Stimulated activated naive CD8-positive, alpha-beta T cell treated with anti-CD3 and anti-CD28 coated beads, Interleukin-15, amount 100 ng/mL, for 72 hours (primary cell): Measurements from ENCODE around the gene MESP1.
A peak's percentile ranks its signal among the peaks of the same experiment; 100 is the strongest.
"Not testable (repeated sequence)": the region's sequence is repeated elsewhere in the genome, so short reads cannot be mapped to it uniquely, and the experiment has no call there.

Experiments
- ATAC-seq: fragments of 150-1000 bp; cut with Tn5 transposase; 2 replicates; pipeline ENCODE4 v1.10.0; 2021; ENCODE audit warnings: mild to moderate bottlenecking, moderate library complexity
- DNase-seq, 2 donors: peaks; one replicate each; pipeline ENCODE4 v3.0.0; 2021 to 2022
- H3K27ac Mint-ChIP-seq, 2 donors: one replicate each; pipeline ENCODE4 v1.8.0; 2022; ENCODE audit warnings: mild to moderate bottlenecking in 2 of 2, mixed read lengths in 2 of 2, moderate library complexity in 2 of 2
- H3K27me3 Mint-ChIP-seq: one replicate; pipeline ENCODE4 v1.8.0; 2022; ENCODE audit warnings: mixed read lengths
- H3K4me1 Mint-ChIP-seq: one replicate; pipeline ENCODE4 v1.8.0; 2022; ENCODE audit warnings: mild to moderate bottlenecking, mixed read lengths
- H3K4me3 Mint-ChIP-seq, 2 donors: one replicate each; pipeline ENCODE4 v1.8.0; 2022; ENCODE audit warnings: mild to moderate bottlenecking in 2 of 2, mixed read lengths in 2 of 2, moderate library complexity in 1 of 2
- H3K9me3 Mint-ChIP-seq, 2 donors: one replicate each; pipeline ENCODE4 v1.8.0; 2022; ENCODE audit warnings: mixed read lengths in 2 of 2

The MESP1 gene

GRCh38 chr15:89784686-89784960 lies 33.6 kb upstream of the MESP1 start:
- ATAC-seq (no peak), DNase-seq (no peak)
- Mint-ChIP-seq H3K27me3 (peaks cover 17% of the 10 kb centered on the region), H3K4me3 (no peak overlapping the region), H3K27ac (no peak overlapping the region), H3K4me1 (no peaks in the 10 kb centered on the region), H3K9me3 (peaks cover 4 to 9% of the 10 kb centered on the region in 2 donors)

- peak; percentile 33 for ATAC-seq
- Mint-ChIP-seq H3K4me3 (no peak overlapping the region), H3K27ac (no peak overlapping the region), H3K4me1 (no peaks in the 10 kb centered on the region), H3K27me3 (peaks cover 19% of the 10 kb centered on the region), H3K9me3 (peaks cover 4 to 9% of the 10 kb centered on the region in 2 donors)
- no peak for DNase-seq
These were observed 33.0 kb upstream of the MESP1 start for GRCh38 chr15:89783861-89784685.

- H3K27me3 Mint-ChIP-seq, result peaks cover 26% of the 10 kb centered on the region
- no peak for DNase-seq
- H3K4me1 Mint-ChIP-seq, result no peaks in the 10 kb centered on the region
- H3K27ac Mint-ChIP-seq, result no peak overlapping the region
- H3K9me3 Mint-ChIP-seq, result peaks cover 3 to 7% of the 10 kb centered on the region in 2 donors
- no peak overlapping the region for H3K4me3 Mint-ChIP-seq
- no peak for ATAC-seq
These were observed 32.2 kb upstream of the MESP1 start for GRCh38 chr15:89783111-89783860.

GRCh38 chr15:89782619-89782950 lies 31.5 kb upstream of the MESP1 start:
- ATAC-seq, H3K4me1 Mint-ChIP-seq, H3K4me3 Mint-ChIP-seq, H3K27ac Mint-ChIP-seq, DNase-seq, H3K9me3 Mint-ChIP-seq: not testable (repeated sequence)
- peaks cover 28% of the 10 kb centered on the region for H3K27me3 Mint-ChIP-seq

- peaks cover 33% of the 10 kb centered on the region for H3K27me3 Mint-ChIP-seq
These were observed 31.0 kb upstream of the MESP1 start for GRCh38 chr15:89781891-89782618.

GRCh38 chr15:89781055-89781454 lies 30.0 kb upstream of the MESP1 start:
- no peak overlapping the region for H3K27ac Mint-ChIP-seq
- no peak for DNase-seq
- ATAC-seq, result peak; percentile 48
- no peak overlapping the region for H3K4me3 Mint-ChIP-seq
- H3K27me3 Mint-ChIP-seq, result peaks cover 42% of the 10 kb centered on the region
- no peaks in the 10 kb centered on the region for H3K9me3 Mint-ChIP-seq
- no peaks in the 10 kb centered on the region for H3K4me1 Mint-ChIP-seq

More at GRCh38 chr15:89781891-89782618, 31.0 kb upstream of the MESP1 start:
- DNase-seq (no peak), ATAC-seq (no peak)
- H3K4me3 Mint-ChIP-seq, result no peak overlapping the region
- no peak overlapping the region for H3K27ac Mint-ChIP-seq
- no peaks in the 10 kb centered on the region for H3K4me1 Mint-ChIP-seq
- H3K9me3 Mint-ChIP-seq, result no peaks in the 10 kb centered on the region

GRCh38 chr15:89780601-89781000 lies 29.6 kb upstream of the MESP1 start:
- H3K27ac Mint-ChIP-seq, result no peak overlapping the region
- H3K9me3 Mint-ChIP-seq, result no peaks in the 10 kb centered on the region
- H3K27me3 Mint-ChIP-seq, result peaks cover 42% of the 10 kb centered on the region
- no peak for ATAC-seq
- no peak for DNase-seq
- H3K4me3 Mint-ChIP-seq, result no peak overlapping the region
- no peaks in the 10 kb centered on the region for H3K4me1 Mint-ChIP-seq

GRCh38 chr15:89778861-89779260 lies 27.8 kb upstream of the MESP1 start:
- DNase-seq (no peak), ATAC-seq (no peak)
- Mint-ChIP-seq H3K9me3 (no peaks in the 10 kb centered on the region), H3K27me3 (peaks cover 51% of the 10 kb centered on the region), H3K27ac (peak overlapping the region in 1 of 2 donors; percentile 76), H3K4me1 (no peaks in the 10 kb centered on the region), H3K4me3 (no peak overlapping the region)

GRCh38 chr15:89777782-89778380 lies 26.8 kb upstream of the MESP1 start:
- ATAC-seq (no peak), DNase-seq (no peak)
- Mint-ChIP-seq H3K27ac (no peak overlapping the region), H3K4me1 (no peaks in the 10 kb centered on the region), H3K27me3 (peaks cover 52% of the 10 kb centered on the region), H3K9me3 (no peaks in the 10 kb centered on the region), H3K4me3 (peak overlapping the region in 1 of 2 donors; percentile 37)

GRCh38 chr15:89777073-89777751 lies 26.2 kb upstream of the MESP1 start:
- Mint-ChIP-seq H3K9me3 (no peaks in the 10 kb centered on the region), H3K4me3 (peak overlapping the region; percentile 53 to 59), H3K27me3 (peaks cover 52% of the 10 kb centered on the region), H3K27ac (no peak overlapping the region), H3K4me1 (no peaks in the 10 kb centered on the region)
- ATAC-seq (peak; percentile 10), DNase-seq (no peak)

GRCh38 chr15:89776274-89777072 lies 25.4 kb upstream of the MESP1 start, which contains the start of gene MESP2:
MESP2 (plus strand) TSS chr15:89776332; CDS start chr15:89776358, 26 bp downstream.
- Mint-ChIP-seq H3K27ac (no peak within 1 kb of the TSS), H3K27me3 (peaks cover 52% of the 10 kb centered on the region), H3K4me3 (peak within 1 kb of the TSS; percentile 71 to 74), H3K4me1 (no peaks in the 10 kb centered on the region), H3K9me3 (no peaks in the 10 kb centered on the region)
- peak; percentile 58 for ATAC-seq
- peak; percentile 50 to 64 for DNase-seq

GRCh38 chr15:89775815-89776214 lies 24.8 kb upstream of the MESP1 start:
- ATAC-seq (no peak), DNase-seq (no peak)
- Mint-ChIP-seq H3K27me3 (peaks cover 50% of the 10 kb centered on the region), H3K4me3 (peak overlapping the region in 1 of 2 donors; percentile 74), H3K4me1 (no peaks in the 10 kb centered on the region), H3K9me3 (no peaks in the 10 kb centered on the region), H3K27ac (no peak overlapping the region)

- Mint-ChIP-seq H3K4me3 (no peak overlapping the region), H3K27ac (no peak overlapping the region), H3K27me3 (peaks cover 41% of the 10 kb centered on the region), H3K9me3 (no peaks in the 10 kb centered on the region), H3K4me1 (no peaks in the 10 kb centered on the region)
- ATAC-seq (no peak), DNase-seq (no peak)
These were observed 23.4 kb upstream of the MESP1 start for GRCh38 chr15:89774492-89774891.

- Mint-ChIP-seq H3K27ac (no peak overlapping the region), H3K27me3 (peaks cover 29% of the 10 kb centered on the region), H3K4me3 (no peak overlapping the region), H3K9me3 (no peaks in the 10 kb centered on the region), H3K4me1 (no peaks in the 10 kb centered on the region)
- ATAC-seq, result peak; percentile 64
- DNase-seq, result no peak
These were observed 22.0 kb upstream of the MESP1 start for GRCh38 chr15:89772932-89773583.
